ENCODE data around the gene TTLL1. TPM values are rescaled to one million over a fixed set of nuclear protein-coding genes. Genes with fewer than 3 reads are reported as not detected.

TTLL1 gene
- 29.9 and 38.2 TPM in 2 replicates for total RNA-seq
- polyA plus RNA-seq: 33.0 and 42.3 TPM in 2 replicates

DNA sequence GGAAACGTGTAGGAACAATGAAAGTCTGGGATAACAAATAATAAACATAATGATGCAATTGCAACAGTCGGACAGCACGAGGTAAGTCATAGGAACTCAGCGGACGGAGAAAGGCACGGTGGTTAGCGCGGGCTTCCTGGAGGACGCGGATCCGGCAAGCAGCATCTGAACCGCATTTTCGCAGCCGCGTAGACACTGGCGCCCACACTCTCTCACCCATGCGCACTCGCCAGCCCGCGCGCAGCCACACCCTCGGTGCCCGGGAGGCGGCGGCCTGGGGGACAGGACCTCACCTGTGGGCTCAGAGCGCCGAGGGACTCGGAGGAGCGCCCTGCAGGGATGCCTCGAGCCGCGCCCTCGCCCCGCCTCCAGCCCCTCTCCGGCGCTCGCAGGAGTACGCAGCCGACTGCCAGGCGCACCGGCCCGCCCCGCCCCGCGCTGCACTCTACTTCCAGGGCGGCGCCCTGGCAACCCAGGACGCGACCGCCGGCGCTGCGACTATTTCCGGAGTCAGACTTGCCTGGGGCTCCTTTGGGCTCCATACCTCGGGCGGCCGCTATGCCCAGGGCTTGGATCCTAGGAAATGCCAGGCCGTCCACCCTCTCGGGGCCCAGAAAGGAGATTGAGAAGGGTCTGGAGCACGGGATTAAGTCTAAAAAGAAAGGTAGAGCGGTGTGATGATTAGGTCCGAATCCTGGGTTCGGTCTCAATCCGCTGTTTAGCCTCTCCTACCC is at the start of gene TTLL1:
Gene TTLL1 (minus strand): TSS at position 408 of the 734 bp plus-strand sequence. CDS start 13,805 bp downstream, outside the sequence.
- Histone ChIP-seq H3K36me3 (no peaks in the 10 kb centered on the region), H3K27ac (peak within 1 kb of the TSS; percentile 17)

DNA sequence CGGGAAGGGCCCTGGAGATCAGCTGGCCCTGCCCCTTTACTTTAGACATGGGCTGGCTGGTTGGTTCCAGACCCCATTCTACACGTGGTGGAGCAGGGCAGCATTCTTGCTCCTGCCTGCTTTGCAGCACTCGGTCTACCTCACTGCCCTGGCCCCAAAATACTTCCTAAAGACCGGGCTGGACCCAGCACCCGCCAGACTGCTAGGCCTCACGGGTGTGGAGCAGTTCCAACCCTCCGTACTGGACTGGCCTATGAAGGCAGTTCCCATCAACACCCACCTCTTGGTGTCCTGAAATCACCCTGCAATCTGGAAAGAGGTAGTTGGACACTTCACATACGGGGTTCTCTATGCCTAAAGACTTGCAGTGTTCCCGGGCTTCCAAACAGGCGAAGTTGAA is 47.6 kb upstream of the TTLL1 start:
- Histone ChIP-seq H3K9me3 (ENCODE audit: low read depth) (no peaks in the 10 kb centered on the region), H3K4me3 (no peak overlapping the region), H3K27ac (peak overlapping the region; percentile 49), H3K36me3 (peaks cover 30% of the 10 kb centered on the region), H3K4me1 (ENCODE audit: low read depth) (no peaks in the 10 kb centered on the region), H3K27me3 (no peaks in the 10 kb centered on the region)
- no peak for DNase-seq (ENCODE audit: low read depth in 1 of 2, low spot score in 1 of 2)
- TF ChIP-seq, protein P1, sequence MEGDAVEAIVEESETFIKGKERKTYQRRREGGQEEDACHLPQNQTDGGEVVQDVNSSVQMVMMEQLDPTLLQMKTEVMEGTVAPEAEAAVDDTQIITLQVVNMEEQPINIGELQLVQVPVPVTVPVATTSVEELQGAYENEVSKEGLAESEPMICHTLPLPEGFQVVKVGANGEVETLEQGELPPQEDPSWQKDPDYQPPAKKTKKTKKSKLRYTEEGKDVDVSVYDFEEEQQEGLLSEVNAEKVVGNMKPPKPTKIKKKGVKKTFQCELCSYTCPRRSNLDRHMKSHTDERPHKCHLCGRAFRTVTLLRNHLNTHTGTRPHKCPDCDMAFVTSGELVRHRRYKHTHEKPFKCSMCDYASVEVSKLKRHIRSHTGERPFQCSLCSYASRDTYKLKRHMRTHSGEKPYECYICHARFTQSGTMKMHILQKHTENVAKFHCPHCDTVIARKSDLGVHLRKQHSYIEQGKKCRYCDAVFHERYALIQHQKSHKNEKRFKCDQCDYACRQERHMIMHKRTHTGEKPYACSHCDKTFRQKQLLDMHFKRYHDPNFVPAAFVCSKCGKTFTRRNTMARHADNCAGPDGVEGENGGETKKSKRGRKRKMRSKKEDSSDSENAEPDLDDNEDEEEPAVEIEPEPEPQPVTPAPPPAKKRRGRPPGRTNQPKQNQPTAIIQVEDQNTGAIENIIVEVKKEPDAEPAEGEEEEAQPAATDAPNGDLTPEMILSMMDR (IDR thresholded peaks at IDR 0.05; ENCODE audit: low read depth, low read length): no peak

More for the DNA sequence above, at the start of gene TTLL1:
- DNase-seq (ENCODE audit: low read depth in 1 of 2, low spot score in 1 of 2): peak; percentile 91 to 94
- Histone ChIP-seq H3K9me3 (ENCODE audit: low read depth) (no peaks in the 10 kb centered on the region), H3K27me3 (no peaks in the 10 kb centered on the region), H3K4me1 (ENCODE audit: low read depth) (peaks cover 23% of the 10 kb centered on the region), H3K4me3 (peak within 1 kb of the TSS; percentile 89)
- TF ChIP-seq, protein P1 (IDR thresholded peaks at IDR 0.05; ENCODE audit: low read depth, low read length): no peak

DNA sequence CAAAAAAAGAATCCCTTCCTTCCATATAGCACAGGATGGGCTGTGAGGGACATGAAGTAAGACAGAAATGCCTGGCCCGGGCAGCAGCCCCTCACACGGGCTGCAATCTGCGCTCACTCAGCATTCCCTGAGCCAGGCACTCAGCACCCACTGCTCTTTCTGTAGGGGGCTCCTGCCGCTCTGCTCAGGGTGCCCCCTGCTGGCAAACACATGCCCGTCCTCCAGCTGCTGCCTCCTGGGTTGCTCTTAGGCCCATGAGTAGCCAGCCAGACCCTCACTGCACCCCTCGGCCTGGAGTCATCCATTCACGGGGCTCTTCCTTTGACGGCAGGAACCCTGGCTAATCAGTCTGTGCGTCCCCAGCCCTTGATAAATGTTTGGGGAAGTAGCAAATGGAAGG is 47.1 kb upstream of the TTLL1 start:
- peak overlapping the region; percentile 49 for H3K27ac ChIP-seq
- no peaks in the 10 kb centered on the region for H3K4me1 ChIP-seq (ENCODE audit: low read depth)
- H3K9me3 ChIP-seq (ENCODE audit: low read depth): no peaks in the 10 kb centered on the region
- peaks cover 30% of the 10 kb centered on the region for H3K36me3 ChIP-seq
- TF ChIP-seq, protein P1 (IDR thresholded peaks at IDR 0.05; ENCODE audit: low read depth, low read length): peak; percentile 77
- no peak overlapping the region for H3K4me3 ChIP-seq
- H3K27me3 ChIP-seq: no peaks in the 10 kb centered on the region
- DNase-seq (ENCODE audit: low read depth in 1 of 2, low spot score in 1 of 2): peak; percentile 57 to 78

DNA sequence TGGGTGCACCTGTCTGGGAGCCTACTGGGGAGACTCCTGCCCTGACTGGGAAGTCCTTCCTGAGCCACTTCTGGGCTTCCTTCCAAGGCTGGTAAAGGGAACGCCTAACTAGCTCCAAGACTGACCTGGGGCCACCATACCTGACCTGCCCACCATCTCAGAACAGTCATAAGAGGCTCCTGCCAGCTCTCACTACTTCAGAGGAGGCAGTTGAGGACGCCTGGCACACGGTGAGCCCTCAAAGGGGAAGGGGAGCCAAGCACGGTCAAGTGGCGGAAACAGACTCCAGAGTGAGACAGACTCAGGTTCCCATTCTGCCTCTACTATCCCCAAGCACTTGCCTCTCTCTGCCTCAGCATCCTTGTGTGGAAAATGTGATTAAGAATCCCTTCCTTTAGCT is 46.4 kb upstream of the TTLL1 start:
- H3K27me3 ChIP-seq: no peaks in the 10 kb centered on the region
- H3K9me3 ChIP-seq (ENCODE audit: low read depth): no peaks in the 10 kb centered on the region
- H3K4me3 ChIP-seq: no peak overlapping the region
- H3K27ac ChIP-seq: no peak overlapping the region
- peaks cover 30% of the 10 kb centered on the region for H3K36me3 ChIP-seq
- no peak for DNase-seq (ENCODE audit: low read depth in 1 of 2, low spot score in 1 of 2)
- TF ChIP-seq, protein P1 (IDR thresholded peaks at IDR 0.05; ENCODE audit: low read depth, low read length): no peak
- no peaks in the 10 kb centered on the region for H3K4me1 ChIP-seq (ENCODE audit: low read depth)

DNA sequence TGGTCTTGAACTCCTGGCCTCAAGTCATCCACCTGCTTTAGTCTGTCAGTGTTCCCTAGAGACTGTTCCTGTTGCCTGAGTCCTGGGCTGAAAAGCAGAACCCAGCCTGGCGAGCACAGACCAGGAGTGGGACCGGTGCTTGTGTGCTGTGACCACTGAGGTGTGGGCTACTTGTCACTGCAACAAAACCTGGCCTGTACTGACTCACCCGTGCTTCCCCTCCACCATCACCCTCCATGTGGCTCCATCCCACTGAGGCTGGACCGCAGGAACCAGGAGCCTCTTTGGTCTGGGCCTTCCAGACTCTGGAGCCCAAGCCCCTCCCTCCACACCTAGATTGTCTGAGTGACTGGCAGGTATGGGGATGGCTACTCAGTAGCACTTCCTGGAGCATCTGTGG is 45.4 kb upstream of the TTLL1 start:
- Histone ChIP-seq H3K36me3 (peaks cover 21% of the 10 kb centered on the region), H3K27me3 (no peaks in the 10 kb centered on the region), H3K9me3 (ENCODE audit: low read depth) (no peaks in the 10 kb centered on the region), H3K4me3 (no peak overlapping the region), H3K27ac (no peak overlapping the region), H3K4me1 (ENCODE audit: low read depth) (no peaks in the 10 kb centered on the region)
- TF ChIP-seq, protein P1 (IDR thresholded peaks at IDR 0.05; ENCODE audit: low read depth, low read length): no peak
- no peak for DNase-seq (ENCODE audit: low read depth in 1 of 2, low spot score in 1 of 2)

Measured in cardiac muscle cell (in vitro differentiated cells and primary cell).